SK-N-DZ (cell line): ENCODE results near the gene RNF175.
A peak's percentile ranks its signal among the peaks of the same experiment; 100 is the strongest.
"Not testable (repeated sequence)": the region's sequence is repeated elsewhere in the genome, so short reads cannot be mapped to it uniquely, and the experiment has no call there.

Experiments
- DNase-seq: peaks from one replicate; pipeline ENCODE4 v3.0.0-alpha.2; 2015; ENCODE audit warnings: low spot score

RNF175 gene

GRCh38 chr4:153684182-153684970 is 75.4 kb downstream of the RNF175 start, which contains the start of gene TLR2:
Gene TLR2, plus strand, starts transcription at chr4:153684280. Its CDS starts 18,628 bp downstream, at chr4:153702908.
- peak; percentile 10 for DNase-seq

- no peak for DNase-seq
Measured at GRCh38 chr4:153683763-153684181, 76.1 kb downstream of the RNF175 start.

- DNase-seq = no peak
Measured at GRCh38 chr4:153679486-153679885, 80.3 kb downstream of the RNF175 start.

GRCh38 chr4:153676984-153677383 is 82.8 kb downstream of the RNF175 start:
- no peak for DNase-seq

GRCh38 chr4:153676486-153676885 is 83.3 kb downstream of the RNF175 start:
- DNase-seq = no peak

GRCh38 chr4:153669838-153670237 is 90.0 kb downstream of the RNF175 start:
- no peak for DNase-seq

GRCh38 chr4:153668647-153669046 is 91.2 kb downstream of the RNF175 start:
- no peak for DNase-seq

- DNase-seq = not testable (repeated sequence)
Measured at GRCh38 chr4:153666505-153666904, 93.3 kb downstream of the RNF175 start.

GRCh38 chr4:153663667-153664066 is 96.2 kb downstream of the RNF175 start:
- no peak for DNase-seq

GRCh38 chr4:153661908-153662307 is 97.9 kb downstream of the RNF175 start:
- DNase-seq = no peak

GRCh38 chr4:153661215-153661822 is 98.5 kb downstream of the RNF175 start:
- DNase-seq = no peak
